Small intestine (tissue), 7 donors: Measurements from ENCODE around the gene FRAS1. TPM values are rescaled to one million over a fixed set of nuclear protein-coding genes. Genes with fewer than 3 reads are reported as not detected.

Source experiments
- DNase-seq, 2 donors: peaks; one replicate each; pipeline versions ENCODE4 v3.0.0 to v3.0.0-alpha.2; 2013
- FAIRE-seq: peaks from 2 replicates; lab custom pipeline; 2012; peaks lifted over from hg19 to GRCh38; lab: Jason Lieb, UNC
- H3K27ac ChIP-seq, 3 donors: one replicate each; pipeline ENCODE4 v1.5.1; 2013; ENCODE audit warnings: low read length in 2 of 3, mild to moderate bottlenecking in 2 of 3, control low read depth in 1 of 3, inconsistent platforms in 1 of 3, low read depth in 1 of 3, moderate library complexity in 1 of 3
- H3K27me3 ChIP-seq, 3 donors: one replicate each; pipeline ENCODE4 v1.6.1; 2013; ENCODE audit warnings: low read length in 3 of 3, inconsistent platforms in 1 of 3; ENCODE audit not compliant: control insufficient read depth in 3 of 3, insufficient read depth in 3 of 3
- H3K36me3 ChIP-seq, 3 donors: one replicate each; pipeline ENCODE4 v1.6.1; 2013; ENCODE audit warnings: low read length in 3 of 3, inconsistent platforms in 1 of 3, low read depth in 1 of 3, mild to moderate bottlenecking in 1 of 3, moderate library complexity in 1 of 3; ENCODE audit not compliant: control insufficient read depth in 3 of 3, insufficient read depth in 2 of 3
- H3K4me1 ChIP-seq, 3 donors: one replicate each; pipeline ENCODE4 v1.6.1; 2013; ENCODE audit warnings: low read length in 2 of 3, inconsistent platforms in 1 of 3, low read depth in 1 of 3, mild to moderate bottlenecking in 1 of 3, moderate library complexity in 1 of 3; ENCODE audit not compliant: control insufficient read depth in 3 of 3, insufficient read depth in 2 of 3
- H3K4me3 ChIP-seq, 3 donors: one replicate each; pipeline ENCODE4 v1.5.1; 2013; ENCODE audit warnings: low read length in 3 of 3, control low read depth in 1 of 3, inconsistent platforms in 1 of 3, low read depth in 1 of 3, mild to moderate bottlenecking in 1 of 3, moderate library complexity in 1 of 3
- H3K9me3 ChIP-seq, 2 donors: one replicate each; pipeline ENCODE4 v1.6.1; 2013; ENCODE audit warnings: low read depth in 1 of 2, low read length in 1 of 2; ENCODE audit not compliant: control insufficient read depth in 2 of 2, insufficient read depth in 1 of 2
- WGBS, 3 donors: extraction: QIAGEN DNeasy Blood & Tissue Kit; methylation state at CpG; one replicate each; pipeline ENCODE4 v1.1.7; 2013; 5-methylcytosine and 5-hydroxymethylcytosine counted together
- polyA plus RNA-seq, 4 donors: library from polyadenylated mRNA; stranded (reverse) in 3 of 4; unstranded in 1 of 4; fragments of 200-250 nt in 3 of 4; fragments of 120-200 nt in 1 of 4; gene quantifications; one replicate each; pipeline versions ENCODE4 v1.2.1 to v1.2.3, GENCODE V29; 2013
- donor health status: healthy with polysubstance abuse.
- donor health status: control.
- donor health status: control.
- donor health status: Bipolar disorder and iron deficiency.
- donor health status: healthy.

The FRAS1 gene
- polyA plus RNA-seq, 4 donors, result 0.16 to 12.6 TPM; not detected in 2

- DNase-seq (no peak), FAIRE-seq (no peak)
- Histone ChIP-seq H3K27me3 (peaks cover 0 to 2% (median 0%) of the 10 kb centered on the region in 3 donors), H3K4me1 (no peaks in the 10 kb centered on the region), H3K27ac (no peak overlapping the region), H3K9me3 (no peaks in the 10 kb centered on the region), H3K4me3 (no peak overlapping the region), H3K36me3 (no peaks in the 10 kb centered on the region)
- WGBS, 3 donors, result 65 to 73% (median 70%) methylated on average over 3 of the region's 3 CpGs
These were observed 9.8 kb upstream of the FRAS1 start for GRCh38 chr4:78047366-78047765.

- FAIRE-seq, result no peak
- peak overlapping the region in 1 of 3 donors; percentile 85 for H3K27ac ChIP-seq
These were observed 626 bp upstream of the FRAS1 start for GRCh38 chr4:78056265-78057129.

GRCh38 chr4:78057600-78058550 lies 752 bp downstream of the FRAS1 start:
- no peak for FAIRE-seq
- 0 to 1% (median 1%) methylated on average over 56 of the region's 56 CpGs for WGBS, 3 donors

More at GRCh38 chr4:78056265-78057129, 626 bp upstream of the FRAS1 start:
- peaks cover 0 to 10% (median 0%) of the 10 kb centered on the region in 3 donors for H3K27me3 ChIP-seq
- no peaks in the 10 kb centered on the region for H3K9me3 ChIP-seq
- no peaks in the 10 kb centered on the region for H3K36me3 ChIP-seq
- H3K4me3 ChIP-seq, result peak overlapping the region; percentile 41 to 86 (median 49)
- 2 to 5% (median 4%) methylated on average over 34 to 39 of the region's 39 CpGs for WGBS, 3 donors
- H3K4me1 ChIP-seq, result peaks cover 0 to 3% (median 3%) of the 10 kb centered on the region in 3 donors
- peak; percentile 66 to 93 for DNase-seq

GRCh38 chr4:78058591-78059523 lies 1.7 kb downstream of the FRAS1 start:
- peak overlapping the region in 1 of 3 donors; percentile 85 for H3K27ac ChIP-seq
- peaks cover 0 to 14% (median 0%) of the 10 kb centered on the region in 3 donors for H3K27me3 ChIP-seq
- 0 to 2% (median 2%) methylated on average over 52 to 54 of the region's 54 CpGs for WGBS, 3 donors
- no peaks in the 10 kb centered on the region for H3K9me3 ChIP-seq
- H3K4me3 ChIP-seq, result peak overlapping the region; percentile 20 to 86 (median 49)
- peaks cover 0 to 3% (median 3%) of the 10 kb centered on the region in 3 donors for H3K4me1 ChIP-seq
- FAIRE-seq (no peak), DNase-seq (peak; percentile 33 to 79)
- H3K36me3 ChIP-seq, result no peaks in the 10 kb centered on the region

More at GRCh38 chr4:78057600-78058550, 752 bp downstream of the FRAS1 start:
- Histone ChIP-seq H3K4me1 (peaks cover 0 to 3% (median 3%) of the 10 kb centered on the region in 3 donors), H3K9me3 (no peaks in the 10 kb centered on the region), H3K27ac (peak overlapping the region in 1 of 3 donors; percentile 85), H3K4me3 (peak overlapping the region in 2 of 3 donors; percentile 49 to 86), H3K27me3 (peaks cover 0 to 10% (median 0%) of the 10 kb centered on the region in 3 donors), H3K36me3 (no peaks in the 10 kb centered on the region)
- DNase-seq, result peak; percentile 39 to 80

GRCh38 chr4:78059524-78059889 lies 2.4 kb downstream of the FRAS1 start:
- peaks cover 0 to 14% (median 0%) of the 10 kb centered on the region in 3 donors for H3K27me3 ChIP-seq
- FAIRE-seq (no peak), DNase-seq (peak; percentile 55 to 92)
- WGBS, 3 donors, result 4 to 12% (median 9%) methylated on average over 7 of the region's 7 CpGs
- peak overlapping the region in 1 of 3 donors; percentile 85 for H3K27ac ChIP-seq
- no peaks in the 10 kb centered on the region for H3K36me3 ChIP-seq
- peaks cover 0 to 3% (median 3%) of the 10 kb centered on the region in 3 donors for H3K4me1 ChIP-seq
- H3K9me3 ChIP-seq, result no peaks in the 10 kb centered on the region
- peak overlapping the region in 2 of 3 donors; percentile 49 to 86 for H3K4me3 ChIP-seq

GRCh38 chr4:78059938-78060337 lies 2.8 kb downstream of the FRAS1 start:
- no peak overlapping the region for H3K27ac ChIP-seq
- no peaks in the 10 kb centered on the region for H3K36me3 ChIP-seq
- WGBS, 3 donors, result 8 to 57% (median 28%) methylated on average over 1 of the region's 1 CpG
- peaks cover 0 to 3% (median 3%) of the 10 kb centered on the region in 3 donors for H3K4me1 ChIP-seq
- no peak overlapping the region for H3K4me3 ChIP-seq
- no peaks in the 10 kb centered on the region for H3K9me3 ChIP-seq
- DNase-seq, result no peak
- peaks cover 0 to 14% (median 0%) of the 10 kb centered on the region in 3 donors for H3K27me3 ChIP-seq
- FAIRE-seq, result no peak

- FAIRE-seq, result no peak
- 68 to 79% (median 71%) methylated on average over 2 of the region's 2 CpGs for WGBS, 3 donors
These were observed 4.9 kb downstream of the FRAS1 start for GRCh38 chr4:78061939-78062570.

More at GRCh38 chr4:78061939-78062570, 4.9 kb downstream of the FRAS1 start:
- Histone ChIP-seq H3K4me1 (peaks cover 0 to under 1% (median 0%) of the 10 kb centered on the region in 3 donors), H3K27ac (no peak overlapping the region), H3K36me3 (no peaks in the 10 kb centered on the region), H3K4me3 (no peak overlapping the region), H3K9me3 (no peaks in the 10 kb centered on the region), H3K27me3 (peaks cover 0 to 5% (median 0%) of the 10 kb centered on the region in 3 donors)
- no peak for DNase-seq
